Type B pancreatic cell (in vitro differentiated cells): ENCODE results near the gene GATA3. TPM values are rescaled to one million over a fixed set of nuclear protein-coding genes. Genes with fewer than 3 reads are reported as not detected.

Experiments used
- DNase-seq: peaks from one replicate; pipeline ENCODE4 v3.0.0; 2021; ENCODE audit warnings: mixed read lengths; ENCODE audit not compliant: unreplicated experiment; ENCODE audit errors: extremely low spot score
- H3K27ac Mint-ChIP-seq: 2 replicates; pipeline ENCODE4 v1.8.0; 2021; ENCODE audit warnings: mild to moderate bottlenecking, mixed read lengths
- H3K27me3 Mint-ChIP-seq: 2 replicates; pipeline ENCODE4 v1.8.0; 2021; ENCODE audit warnings: mixed read lengths
- H3K36me3 Mint-ChIP-seq: 2 replicates; pipeline ENCODE4 v1.8.0; 2021; ENCODE audit warnings: mixed read lengths
- H3K4me1 Mint-ChIP-seq: one replicate; pipeline ENCODE4 v1.8.0; 2021; ENCODE audit warnings: mixed read lengths; ENCODE audit not compliant: unreplicated experiment
- H3K4me3 Mint-ChIP-seq: 2 replicates; pipeline ENCODE4 v1.8.0; 2021; ENCODE audit warnings: mild to moderate bottlenecking, mixed read lengths
- H3K9me3 Mint-ChIP-seq: 2 replicates; pipeline ENCODE4 v1.8.0; 2021; ENCODE audit warnings: mixed read lengths
- total RNA-seq: library from RNA; stranded (reverse); gene quantifications from 2 replicates; pipeline ENCODE4 v1.2.1, GENCODE V29; 2021; ENCODE audit warnings: low replicate concordance
- TF ChIP-seq, protein P1 (sequence below): fragments of 200-600 bp; sonication (generic); conservative IDR thresholded peaks from 2 replicates; pipeline ENCODE4 v1.5.0; 2021; ENCODE audit warnings: antibody characterized with exemption, mild to moderate bottlenecking

The GATA3 gene
- total RNA-seq, 1 donor from 2014 or later, result 18.5 TPM

DNA sequence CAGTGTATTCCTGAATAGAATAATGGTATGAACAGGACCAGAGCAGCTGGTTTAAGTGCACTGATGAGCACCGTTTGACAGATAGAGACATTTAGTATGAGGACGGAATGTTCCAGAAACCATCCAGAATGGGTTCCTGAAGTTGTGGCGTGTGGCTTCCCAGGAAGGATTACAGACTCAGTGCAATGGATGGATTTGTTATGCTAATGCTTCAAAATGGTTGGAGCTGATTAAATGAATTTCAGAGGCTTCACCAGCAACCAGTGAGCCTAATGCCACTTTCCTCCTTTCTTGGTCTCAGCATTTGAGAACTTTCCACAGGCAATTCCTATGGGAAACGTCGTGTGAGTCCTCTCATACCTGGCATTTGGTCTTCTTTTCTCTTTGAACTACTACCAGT is 9.9 kb downstream of the GATA3 start:
- no peak for DNase-seq
- Mint-ChIP-seq H3K27me3 (peaks cover 58% of the 10 kb centered on the region), H3K4me1 (peaks cover 34% of the 10 kb centered on the region), H3K9me3 (no peaks in the 10 kb centered on the region), H3K4me3 (peak overlapping the region; percentile 32), H3K36me3 (peaks cover 57% of the 10 kb centered on the region), H3K27ac (peak overlapping the region; percentile 72)
- TF ChIP-seq, protein P1, sequence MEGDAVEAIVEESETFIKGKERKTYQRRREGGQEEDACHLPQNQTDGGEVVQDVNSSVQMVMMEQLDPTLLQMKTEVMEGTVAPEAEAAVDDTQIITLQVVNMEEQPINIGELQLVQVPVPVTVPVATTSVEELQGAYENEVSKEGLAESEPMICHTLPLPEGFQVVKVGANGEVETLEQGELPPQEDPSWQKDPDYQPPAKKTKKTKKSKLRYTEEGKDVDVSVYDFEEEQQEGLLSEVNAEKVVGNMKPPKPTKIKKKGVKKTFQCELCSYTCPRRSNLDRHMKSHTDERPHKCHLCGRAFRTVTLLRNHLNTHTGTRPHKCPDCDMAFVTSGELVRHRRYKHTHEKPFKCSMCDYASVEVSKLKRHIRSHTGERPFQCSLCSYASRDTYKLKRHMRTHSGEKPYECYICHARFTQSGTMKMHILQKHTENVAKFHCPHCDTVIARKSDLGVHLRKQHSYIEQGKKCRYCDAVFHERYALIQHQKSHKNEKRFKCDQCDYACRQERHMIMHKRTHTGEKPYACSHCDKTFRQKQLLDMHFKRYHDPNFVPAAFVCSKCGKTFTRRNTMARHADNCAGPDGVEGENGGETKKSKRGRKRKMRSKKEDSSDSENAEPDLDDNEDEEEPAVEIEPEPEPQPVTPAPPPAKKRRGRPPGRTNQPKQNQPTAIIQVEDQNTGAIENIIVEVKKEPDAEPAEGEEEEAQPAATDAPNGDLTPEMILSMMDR, result no peak

GRCh38 chr10:8065651-8066050 is 11.2 kb downstream of the GATA3 start:
- Mint-ChIP-seq H3K4me3 (no peak overlapping the region), H3K9me3 (no peaks in the 10 kb centered on the region), H3K36me3 (peaks cover 48% of the 10 kb centered on the region), H3K27ac (peak overlapping the region; percentile 34), H3K27me3 (peaks cover 46% of the 10 kb centered on the region), H3K4me1 (peaks cover 22% of the 10 kb centered on the region)
- no peak for DNase-seq
- TF ChIP-seq, protein P1, result no peak

- no peak for DNase-seq
- Mint-ChIP-seq H3K27me3 (peaks cover 44% of the 10 kb centered on the region), H3K27ac (no peak overlapping the region), H3K4me1 (peaks cover 17% of the 10 kb centered on the region), H3K4me3 (peak overlapping the region; percentile 53), H3K36me3 (peaks cover 51% of the 10 kb centered on the region), H3K9me3 (no peaks in the 10 kb centered on the region)
- TF ChIP-seq, protein P1, result no peak
These were observed 11.6 kb downstream of the GATA3 start for GRCh38 chr10:8066124-8066523.

GRCh38 chr10:8066797-8067196 is 12.3 kb downstream of the GATA3 start:
- Mint-ChIP-seq H3K9me3 (no peaks in the 10 kb centered on the region), H3K27ac (no peak overlapping the region), H3K36me3 (peaks cover 52% of the 10 kb centered on the region), H3K27me3 (peaks cover 41% of the 10 kb centered on the region), H3K4me1 (peaks cover 14% of the 10 kb centered on the region), H3K4me3 (no peak overlapping the region)
- TF ChIP-seq, protein P1, result no peak
- DNase-seq, result no peak

DNA sequence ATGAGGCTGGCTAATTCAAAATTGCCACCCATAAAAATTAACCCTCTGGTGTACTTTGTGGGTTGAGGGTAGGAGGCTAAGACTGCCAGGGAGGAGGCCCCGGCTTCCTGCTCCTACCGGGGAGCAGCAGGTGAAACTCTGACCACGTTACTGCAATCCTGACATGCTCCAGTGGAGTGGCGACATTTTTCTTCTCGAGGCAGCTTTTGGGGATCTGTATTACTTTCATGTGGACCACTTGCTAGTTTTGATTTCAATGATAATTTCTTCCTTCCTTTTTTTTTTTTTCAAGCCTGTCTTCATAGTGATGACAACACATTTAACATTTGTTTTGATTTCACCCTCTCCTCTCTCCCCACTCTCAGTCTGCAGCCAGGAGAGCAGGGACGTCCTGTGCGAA is 14.6 kb downstream of the GATA3 start:
- Mint-ChIP-seq H3K36me3 (peaks cover 59% of the 10 kb centered on the region), H3K9me3 (no peaks in the 10 kb centered on the region), H3K27me3 (peaks cover 22% of the 10 kb centered on the region), H3K27ac (no peak overlapping the region), H3K4me3 (no peak overlapping the region), H3K4me1 (peaks cover 6% of the 10 kb centered on the region)
- TF ChIP-seq, protein P1, result no peak
- DNase-seq, result no peak

- TF ChIP-seq, protein P1, result no peak
- no peak for DNase-seq
- Mint-ChIP-seq H3K4me3 (no peak overlapping the region), H3K27me3 (peaks cover 17% of the 10 kb centered on the region), H3K4me1 (peaks cover 6% of the 10 kb centered on the region), H3K36me3 (peaks cover 58% of the 10 kb centered on the region), H3K9me3 (no peaks in the 10 kb centered on the region), H3K27ac (no peak overlapping the region)
These were observed 15.1 kb downstream of the GATA3 start for GRCh38 chr10:8069627-8070026.
